Testis (tissue), 2 donors: ENCODE data around the gene ESPNL.

Source experiments
- CTCF ChIP-seq, 3 experiments: fragments of 450-650 bp in 2 of 3; fragments of 200-600 bp in 1 of 3; sonication (generic) in 1 of 3; IDR thresholded peaks; one replicate each; pipeline ENCODE4 v1.5.1; 2016 to 2019; ENCODE audit warnings: antibody characterized with exemption in 3 of 3, mild to moderate bottlenecking in 2 of 3, moderate library complexity in 1 of 3
- POLR2A ChIP-seq: fragments of 450-650 bp; IDR thresholded peaks from one replicate; pipeline ENCODE4 v1.6.1; 2017; ENCODE audit warnings: antibody characterized with exemption, mild to moderate bottlenecking, moderate library complexity

GRCh38 chr2:238103465-238104225 lies 3.5 kb downstream of the ESPNL start:
- TF ChIP-seq CTCF (IDR thresholded peaks at IDR 0.05) (no peak), POLR2A (no peak)
